GM18873 (cell line): ENCODE results near the gene NPIPB12.
"Not testable (repeated sequence)": the region's sequence is repeated elsewhere in the genome, so short reads cannot be mapped to it uniquely, and the experiment has no call there.

Source experiments
- ATAC-seq: cut with Tn5 transposase; IDR thresholded peaks from one replicate; pipeline ENCODE4 v1.9.1; 2021; ENCODE audit warnings: mild to moderate bottlenecking, moderate library complexity, moderate number of reproducible peaks; ENCODE audit not compliant: unreplicated experiment, low FRiP score

Gene NPIPB12

DNA sequence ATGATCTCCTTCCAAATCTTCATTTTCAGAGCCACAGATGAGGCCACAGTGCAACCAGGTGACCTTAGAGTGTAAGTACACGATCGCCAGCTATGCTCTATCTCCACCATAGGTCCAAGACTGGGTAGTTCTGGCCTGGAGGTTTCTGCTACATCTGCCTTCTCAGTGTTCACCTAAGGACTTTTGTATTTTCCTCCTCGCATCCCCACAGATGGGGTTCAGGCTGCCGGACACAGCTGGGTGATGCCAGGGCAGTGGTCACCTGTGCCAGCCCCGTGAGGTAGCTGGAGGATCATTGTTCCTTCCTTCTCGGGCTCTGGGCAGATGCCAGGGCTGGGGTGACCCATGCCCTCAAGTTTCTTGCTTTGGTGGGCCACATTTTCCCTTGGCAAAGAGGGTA is at the start of gene NPIPB12:
NPIPB12 (minus strand) TSS at position 101 of the 400 bp plus-strand sequence.
- not testable (repeated sequence) for ATAC-seq

DNA sequence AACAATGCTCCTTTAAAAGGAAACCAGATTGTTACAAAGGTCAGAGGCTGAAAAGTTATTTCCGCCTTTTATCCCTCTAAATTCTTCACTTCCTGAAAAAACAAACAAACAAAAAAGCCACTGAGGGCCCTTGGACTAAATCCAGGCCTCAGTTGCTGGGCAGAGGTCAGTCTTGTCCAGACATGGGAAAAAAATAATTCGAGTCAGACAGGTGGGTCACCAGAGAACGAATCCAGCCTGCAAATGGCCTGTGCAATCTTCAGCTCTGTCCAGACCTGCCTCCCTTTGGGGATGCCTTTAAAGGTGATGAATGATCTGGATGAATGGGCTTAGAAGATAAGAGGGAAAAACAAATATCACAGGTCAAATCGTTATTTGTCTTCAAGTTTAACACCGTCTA is 15.3 kb upstream of the NPIPB12 start:
- not testable (repeated sequence) for ATAC-seq

DNA sequence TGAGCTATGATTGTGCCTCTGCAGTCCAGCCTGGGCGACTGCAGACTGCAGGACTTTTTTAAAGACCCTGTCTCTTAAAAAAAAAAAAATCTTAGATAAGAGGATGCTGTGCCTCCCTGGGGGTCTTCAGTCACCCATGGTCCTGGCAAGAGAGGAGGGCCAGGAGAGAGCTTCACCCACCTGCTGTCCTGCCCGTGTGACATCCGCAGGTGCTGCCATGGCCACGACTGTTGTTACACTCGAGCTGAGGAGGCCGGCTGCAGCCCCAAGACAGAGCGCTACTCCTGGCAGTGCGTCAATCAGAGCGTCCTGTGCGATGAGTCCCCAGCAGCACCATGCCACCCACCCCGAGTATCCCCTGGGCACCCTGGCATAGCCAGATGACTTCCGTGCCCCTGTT is 23.9 kb downstream of the NPIPB12 start:
- ATAC-seq, result not testable (repeated sequence)

DNA sequence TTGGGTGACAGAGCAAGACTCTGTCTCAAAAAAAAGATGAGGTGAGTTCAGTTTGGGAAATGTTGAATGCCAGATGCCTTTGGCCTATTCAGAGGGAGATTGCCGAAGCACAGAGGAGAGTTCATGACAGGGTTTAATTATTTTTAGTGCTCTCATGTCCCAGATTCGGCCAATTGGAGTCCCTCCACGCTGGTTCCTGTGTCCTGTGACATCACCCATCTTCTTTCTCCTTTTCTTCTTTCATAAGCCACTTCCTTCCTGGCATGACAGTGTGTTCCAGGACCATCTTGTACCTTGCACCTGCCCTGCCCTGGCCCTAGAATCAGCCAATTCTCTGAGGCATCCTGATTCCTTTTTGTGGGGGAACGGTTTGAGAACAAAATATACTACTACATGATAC is 34.1 kb downstream of the NPIPB12 start:
- not testable (repeated sequence) for ATAC-seq

DNA sequence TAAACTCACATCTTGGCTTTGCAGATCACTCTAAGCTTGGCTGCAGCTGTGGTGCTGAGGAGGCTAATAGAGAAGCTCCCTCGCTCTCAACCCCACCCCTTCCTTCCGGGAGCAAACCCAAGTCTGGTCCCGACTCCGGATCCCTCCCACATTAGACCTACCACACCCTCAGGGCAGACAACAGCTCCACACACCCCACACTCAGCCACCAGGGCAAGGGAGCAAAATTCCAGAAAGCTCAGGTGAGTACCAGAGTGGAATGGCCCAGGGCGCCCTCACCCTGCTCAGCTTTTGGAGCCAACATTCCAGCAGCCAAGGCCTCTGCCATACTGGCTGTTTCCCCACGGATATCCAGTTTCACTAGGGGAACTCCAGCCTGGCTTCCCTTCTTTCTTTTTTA is 36.5 kb downstream of the NPIPB12 start:
- ATAC-seq, result not testable (repeated sequence)

DNA sequence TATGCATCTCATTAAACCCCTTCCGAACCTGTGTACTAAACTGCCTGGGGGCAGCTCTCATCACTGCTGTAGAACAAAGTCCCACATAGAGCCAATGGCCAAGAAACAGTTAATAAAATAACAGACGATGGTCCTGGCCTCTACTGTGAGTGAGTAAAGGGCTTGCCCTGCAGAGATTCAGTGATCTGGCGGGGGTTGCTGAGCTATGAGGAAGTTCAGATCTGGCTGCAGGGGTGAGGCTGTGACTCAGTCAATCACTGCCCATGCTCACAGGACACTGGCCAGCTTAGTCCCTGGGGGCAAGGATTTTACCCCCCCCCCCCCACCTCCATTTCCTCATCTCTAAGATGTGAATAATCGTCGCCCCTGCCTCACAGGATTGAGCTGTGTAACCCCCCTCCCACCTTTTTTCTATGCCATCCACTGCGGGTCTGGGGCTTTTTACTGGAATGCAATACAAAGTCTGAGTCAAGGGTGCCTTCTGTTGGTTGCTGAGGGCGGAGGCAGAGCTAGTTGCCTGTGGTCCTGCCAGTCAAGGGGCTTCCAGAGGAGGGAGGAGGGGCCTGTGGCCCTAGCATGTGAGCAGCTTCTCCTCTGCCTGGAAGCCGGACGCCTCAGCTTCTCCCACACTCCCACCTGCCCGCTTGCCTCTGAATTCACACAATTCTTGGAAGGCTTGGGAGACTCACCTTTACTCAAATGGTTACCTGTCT is 38.4 kb downstream of the NPIPB12 start:
- ATAC-seq, result not testable (repeated sequence)

DNA sequence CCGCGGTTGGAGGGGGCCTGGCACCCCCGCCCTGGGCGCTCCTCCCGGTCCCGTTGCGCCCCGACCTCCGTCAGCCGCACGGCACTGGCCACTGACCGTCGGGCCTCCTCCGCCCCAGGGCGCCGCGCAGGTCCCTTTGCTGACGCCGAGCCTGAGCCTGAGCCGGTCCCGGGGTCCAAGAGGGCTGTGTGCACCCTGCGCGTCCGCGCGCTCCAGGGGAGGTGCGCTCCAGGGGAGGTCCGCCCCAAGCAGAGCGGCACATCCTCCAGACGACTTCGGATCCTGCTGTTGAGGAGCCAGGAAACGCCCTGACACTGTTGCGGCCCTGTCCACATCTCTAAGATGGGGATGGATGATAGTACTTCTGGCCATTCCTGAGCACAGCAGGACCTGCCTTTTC is 39.3 kb downstream of the NPIPB12 start:
- not testable (repeated sequence) for ATAC-seq

DNA sequence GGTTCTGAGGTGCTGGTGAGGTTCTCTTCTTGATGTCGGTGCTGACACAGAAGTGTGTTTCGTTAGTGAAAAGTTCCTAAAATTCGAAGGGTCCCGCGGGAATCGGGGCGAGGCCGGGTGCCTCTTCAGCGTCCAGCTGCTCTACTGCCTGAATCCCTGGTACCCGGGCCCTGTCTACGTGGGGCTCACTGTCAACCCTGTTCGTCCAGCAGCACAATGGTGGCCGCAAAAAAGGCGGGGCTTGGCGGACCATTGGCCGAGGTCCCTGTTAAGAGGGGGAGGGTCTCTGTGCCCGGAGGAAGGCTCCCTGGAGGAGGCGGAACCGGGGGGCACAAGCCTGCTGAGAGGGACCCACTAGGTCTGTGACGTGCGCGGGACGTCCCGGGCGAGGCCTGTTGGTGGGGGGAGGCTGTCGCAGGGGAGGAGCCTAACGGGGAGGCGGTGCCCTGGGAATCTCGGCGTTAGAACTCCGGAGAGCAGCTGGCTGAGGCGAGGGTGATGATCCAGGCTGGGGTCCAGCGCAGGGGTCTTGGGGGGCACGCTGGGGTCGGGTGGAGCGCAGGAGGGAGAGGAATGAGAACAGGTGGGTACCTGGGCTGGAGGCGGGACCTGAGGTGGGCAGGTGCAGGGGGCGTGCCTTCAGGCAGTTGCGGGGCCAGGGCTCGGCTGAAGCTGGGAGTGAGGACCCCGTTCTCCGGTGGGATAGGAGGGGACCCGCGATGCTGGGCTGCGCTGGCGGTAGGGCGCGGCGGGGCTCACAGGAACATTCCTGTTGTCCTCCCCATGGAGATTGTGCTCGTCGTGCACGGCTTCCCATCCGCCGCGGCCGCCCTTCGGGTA is 40.0 kb downstream of the NPIPB12 start:
- ATAC-seq, result not testable (repeated sequence)

DNA sequence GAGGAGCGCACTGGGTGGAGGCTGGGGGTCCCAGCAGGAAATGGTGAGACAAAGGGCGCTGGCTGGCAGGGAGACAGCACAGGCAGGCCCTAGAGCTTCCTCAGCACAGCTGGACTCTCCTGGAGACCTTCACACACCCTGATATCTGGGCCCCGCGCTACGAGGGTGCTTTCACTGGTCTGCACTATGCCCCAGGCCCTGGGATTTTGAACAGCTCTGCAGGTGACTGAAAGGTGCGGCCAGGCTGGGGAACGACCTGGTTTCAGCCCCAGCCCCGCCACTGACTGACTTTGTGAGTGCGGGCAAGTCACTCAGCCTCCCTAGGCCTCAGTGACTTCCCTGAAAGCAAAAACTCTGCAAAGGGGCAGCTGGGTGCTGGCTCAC is 45.6 kb downstream of the NPIPB12 start:
- not testable (repeated sequence) for ATAC-seq

DNA sequence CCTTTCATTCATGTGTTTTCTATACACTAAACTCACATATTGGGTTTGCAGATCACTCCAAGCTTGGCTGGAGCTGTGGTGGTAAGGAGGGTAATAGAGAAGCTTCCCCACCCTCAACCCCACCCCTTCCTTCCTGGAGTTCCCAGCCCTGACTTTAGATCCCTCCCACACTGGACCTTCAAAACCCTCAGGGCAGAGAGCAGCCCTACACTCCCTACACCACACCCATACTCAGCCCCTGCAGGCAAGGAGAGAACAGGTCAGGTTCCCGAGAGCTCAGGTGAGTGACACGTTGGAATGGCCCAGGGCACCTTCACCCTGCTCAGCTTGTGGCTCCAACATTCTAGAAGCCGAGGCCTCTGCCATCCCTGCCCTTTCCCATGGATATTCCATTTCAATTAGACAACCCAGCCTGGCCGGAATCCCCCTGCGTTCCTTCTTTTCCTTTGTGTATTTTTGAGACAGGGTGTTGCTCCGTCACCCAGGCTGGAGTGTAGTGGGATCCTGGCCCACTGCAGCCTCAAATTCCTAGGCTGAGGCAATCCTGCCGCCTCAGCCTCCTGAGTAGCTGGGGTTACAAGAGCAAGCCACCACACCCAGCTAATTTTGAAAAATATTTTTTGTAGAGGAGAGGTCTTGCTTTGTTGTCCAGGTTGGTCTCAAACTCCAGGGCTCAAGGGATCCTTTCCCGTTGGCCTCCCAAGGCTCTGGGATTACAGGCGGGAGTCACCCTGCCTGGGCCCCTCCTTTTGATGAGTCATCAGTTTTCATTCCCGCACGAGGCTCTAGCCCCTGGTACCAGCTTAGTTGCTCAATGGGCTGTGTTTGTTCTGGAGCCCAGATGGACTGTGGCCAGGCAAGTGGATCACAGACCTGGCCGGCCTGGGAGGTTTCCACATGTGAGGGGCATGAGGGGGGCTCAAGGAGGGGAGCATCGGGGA is 46.2 kb downstream of the NPIPB12 start, which contains the start of gene SULT1A4:
SULT1A4 (plus strand) TSS at position 208 of the 941 bp plus-strand sequence. CDS start 1,473 bp downstream, outside the sequence.
- not testable (repeated sequence) for ATAC-seq

DNA sequence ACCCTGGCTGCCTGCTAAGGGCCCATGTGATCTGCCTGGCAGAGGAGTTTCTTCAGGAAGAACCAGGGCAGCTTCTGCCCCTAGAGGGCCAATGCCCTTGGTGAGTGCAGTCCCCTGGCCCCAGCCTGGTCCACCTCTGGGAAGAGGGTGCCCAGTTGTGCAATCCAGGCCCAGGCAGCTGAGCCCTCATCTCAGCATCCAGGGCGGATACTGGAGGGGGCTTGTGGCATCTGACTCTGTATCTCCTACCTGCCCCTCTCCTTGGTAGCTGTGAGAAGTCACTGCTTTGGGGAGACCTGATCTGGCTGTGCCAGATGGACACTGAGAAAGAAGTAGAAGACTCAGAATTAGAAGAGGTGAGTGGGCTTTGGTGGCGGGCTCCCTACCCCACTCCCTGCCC is 48.5 kb downstream of the NPIPB12 start:
- ATAC-seq, result not testable (repeated sequence)

DNA sequence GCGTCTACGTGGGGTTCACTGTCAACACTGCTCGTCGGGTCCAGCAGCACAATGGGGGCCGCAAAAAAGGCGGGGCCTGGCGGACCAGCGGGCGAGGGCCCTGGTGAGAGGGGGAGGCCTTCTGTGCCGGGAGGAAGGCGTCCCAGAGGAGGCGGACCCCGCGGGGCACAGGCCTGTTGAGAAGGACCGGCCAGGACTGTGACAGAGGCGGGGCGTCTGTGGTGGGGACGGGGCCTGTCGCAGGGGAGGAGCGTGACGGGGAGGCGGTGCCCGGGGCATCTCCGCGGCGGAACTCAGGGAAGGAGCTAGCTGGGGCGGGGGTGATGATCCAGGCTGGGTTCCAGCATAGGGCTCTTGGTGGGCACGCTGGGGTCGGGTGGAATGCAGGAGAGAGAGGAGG is 51.4 kb downstream of the NPIPB12 start:
- peak; percentile 40 for ATAC-seq

DNA sequence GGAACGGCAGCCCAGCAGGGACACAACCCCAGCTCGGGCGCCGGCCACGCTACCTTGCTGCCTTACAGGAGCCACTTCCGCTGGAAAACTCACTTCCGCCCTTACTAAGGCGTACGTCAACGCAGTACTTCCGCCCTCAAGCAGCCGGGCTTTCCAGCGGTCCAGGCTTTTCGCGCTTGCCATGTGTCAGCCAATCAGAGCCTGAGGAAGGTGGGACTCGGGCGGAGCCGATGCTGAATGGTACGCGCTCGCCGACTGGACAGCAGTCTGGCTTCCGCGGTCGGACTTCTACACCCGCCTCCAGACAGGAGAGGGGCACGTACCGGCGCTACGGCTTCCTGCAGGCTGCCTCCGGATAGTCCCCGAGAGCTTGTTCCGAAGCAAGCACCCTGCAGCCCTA is 51.9 kb downstream of the NPIPB12 start, which contains the start of the genes BOLA2 and SLX1B:
BOLA2 (minus strand) TSS at position 83 of the 400 bp plus-strand sequence. CDS start 98 bp downstream, outside the sequence.
SLX1B (plus strand) TSS at position 265 of the 400 bp plus-strand sequence.
- ATAC-seq, result peak; percentile 88

DNA sequence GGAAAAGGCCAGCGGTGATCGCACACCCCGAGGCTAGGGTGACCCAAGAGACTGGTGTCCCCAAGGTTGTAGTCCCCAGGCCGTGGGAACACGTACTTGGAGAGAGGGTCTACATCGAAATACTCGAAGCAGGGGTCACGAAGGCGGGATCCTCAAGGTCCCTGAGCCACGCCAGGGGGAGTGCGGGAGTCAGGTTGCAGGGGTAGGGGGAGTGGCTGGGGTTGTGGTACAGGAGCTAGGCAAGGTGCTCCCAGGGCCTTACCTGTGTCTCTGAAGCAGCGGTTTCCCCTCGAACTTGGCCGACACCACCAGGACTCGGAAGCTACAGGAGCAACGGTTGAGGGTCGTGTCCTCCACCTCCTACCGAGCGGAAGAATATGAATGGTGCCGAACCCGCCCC is 52.5 kb downstream of the NPIPB12 start:
- ATAC-seq, result not testable (repeated sequence)
